GM12878 (cell line): ENCODE results near the gene RIN1. TPM values are rescaled to one million over a fixed set of nuclear protein-coding genes. Genes with fewer than 3 reads are reported as not detected.

Experiments
- ATAC-seq: fragments of 200-7000 bp; cut with Tn5 transposase; 3 replicates; pipeline ENCODE4 v1.9.1; 2020; ENCODE audit warnings: mild to moderate bottlenecking, moderate library complexity
- BruUV-seq: library from RNA; stranded (reverse); fragments of 400-500 nt; replicated peaks from 2 replicates; lab custom pipeline; 2021; lab: Mats Ljungman, UMichigan
- CTCF ChIA-PET: fragments of 300-600 bp; sonication (Branson Sonifier 250); formaldehyde crosslinking; extraction: SDS; loops from one replicate; lab custom pipeline; 2021; ENCODE audit warnings: inconsistent platforms; lab: Yijun Ruan, JAX
- POLR2A ChIA-PET: fragments of 350-600 bp; formaldehyde crosslinking; extraction: SDS; loops from one replicate; lab custom pipeline; 2021; ENCODE audit warnings: inconsistent platforms; lab: Charles Lee
- RAD21 ChIA-PET: fragments of 300-600 bp; sonication (Branson Sonifier 250); formaldehyde crosslinking; loops from one replicate; lab custom pipeline; 2023; ENCODE audit warnings: antibody characterized with exemption; ENCODE audit not compliant: unreplicated experiment; lab: Charles Lee
- SMC1A ChIA-PET: fragments of 300-600 bp; sonication (Branson Sonifier 250); formaldehyde crosslinking; loops from one replicate; lab custom pipeline; 2023; ENCODE audit not compliant: unreplicated experiment, uncharacterized antibody; lab: Charles Lee
- DNase-seq: peaks from one replicate; pipeline ENCODE4 v3.0.0-alpha.2; 2011; ENCODE audit warnings: low read depth, low spot score
- FAIRE-seq: peaks from 3 replicates; lab custom pipeline; 2011; peaks lifted over from hg19 to GRCh38; lab: Jason Lieb, UNC
- H2AFZ ChIP-seq: 2 replicates; pipeline ENCODE4 v1.6.0; 2011; ENCODE audit warnings: low read depth, low read length, control low read depth; ENCODE audit not compliant: control insufficient read depth
- H3K27ac ChIP-seq: 2 replicates; pipeline ENCODE4 v1.5.1; 2011; ENCODE audit warnings: control low read depth; ENCODE audit not compliant: control insufficient read depth, insufficient read depth
- H3K27me3 ChIP-seq, 2 experiments: replicated peaks in 1 of 2; 2 replicates each; pipeline versions ENCODE4 v1.6.0 to v1.6.1; 2011; ENCODE audit warnings: low read length in 1 of 2; ENCODE audit not compliant: control insufficient read depth in 2 of 2, insufficient read depth in 2 of 2
- H3K36me3 ChIP-seq, 2 experiments: 2 replicates each; pipeline ENCODE4 v1.5.1; 2011; ENCODE audit warnings: low read length in 1 of 2; ENCODE audit not compliant: control insufficient read depth in 2 of 2, insufficient read depth in 2 of 2
- H3K4me1 ChIP-seq: 2 replicates; pipeline ENCODE4 v1.6.1; 2011; ENCODE audit warnings: mild to moderate bottlenecking, low read length, moderate library complexity, mixed read lengths; ENCODE audit not compliant: control insufficient read depth, insufficient read depth
- H3K4me2 ChIP-seq: 2 replicates; pipeline ENCODE4 v1.6.0; 2011; ENCODE audit warnings: control low read depth; ENCODE audit not compliant: control insufficient read depth, insufficient read depth
- H3K4me3 ChIP-seq: fragments of 200-600 bp; sonication (generic); 2 replicates; pipeline ENCODE4 v1.5.1; 2016
- H3K79me2 ChIP-seq: 2 replicates; pipeline ENCODE4 v1.6.0; 2011; ENCODE audit warnings: low read length; ENCODE audit not compliant: control insufficient read depth, insufficient read depth
- H3K9ac ChIP-seq: 2 replicates; pipeline ENCODE4 v1.8.0; 2011; ENCODE audit warnings: low read length, control low read depth, mixed read lengths; ENCODE audit not compliant: control insufficient read depth, insufficient read depth
- H3K9me3 ChIP-seq: replicated peaks from 3 replicates; pipeline ENCODE4 v1.5.1; 2011; ENCODE audit warnings: mild to moderate bottlenecking, low read length; ENCODE audit not compliant: control insufficient read depth, insufficient read depth
- H4K20me1 ChIP-seq: 2 replicates; pipeline ENCODE4 v1.6.0; 2011; ENCODE audit not compliant: control insufficient read depth, insufficient read depth
- CHD4 ChIP-seq: fragments of 200-600 bp; sonication (generic); IDR thresholded peaks from 2 replicates; pipeline ENCODE4 v1.6.1; 2016; ENCODE audit warnings: mild to moderate bottlenecking
- EZH2 ChIP-seq: IDR thresholded peaks from 2 replicates; pipeline ENCODE4 v1.6.1; 2012; ENCODE audit warnings: low read depth, mild to moderate bottlenecking, control low read depth, inconsistent platforms, low read length, borderline replicate concordance; ENCODE audit not compliant: control insufficient read depth
- IKZF1 ChIP-seq: fragments of 450-650 bp; conservative IDR thresholded peaks from 2 replicates; pipeline ENCODE4 v1.6.1; 2017; ENCODE audit warnings: antibody characterized with exemption, mild to moderate bottlenecking
- LARP7 ChIP-seq: fragments of 450-650 bp; IDR thresholded peaks from 2 replicates; pipeline ENCODE4 v1.6.1; 2017; ENCODE audit warnings: mild to moderate bottlenecking
- MYC ChIP-seq: IDR thresholded peaks from 2 replicates; pipeline ENCODE4 v1.6.1; 2011; ENCODE audit warnings: mild to moderate bottlenecking, low read length, moderate library complexity, inconsistent platforms; ENCODE audit not compliant: insufficient read depth, insufficient replicate concordance, insufficient read length, severe bottlenecking
- RCOR1 ChIP-seq: conservative IDR thresholded peaks from 2 replicates; pipeline ENCODE4 v1.6.1; 2012; ENCODE audit warnings: low read depth, low read length, improper control_type of control experiment
- RFX5 ChIP-seq: IDR thresholded peaks from 2 replicates; pipeline ENCODE4 v1.6.1; 2011; ENCODE audit warnings: low read depth, low read length, improper control_type of control experiment
- STAT3 ChIP-seq: IDR thresholded peaks from 2 replicates; pipeline ENCODE4 v1.6.1; 2011; ENCODE audit warnings: low read depth, low read length, improper control_type of control experiment
- SUZ12 ChIP-seq: fragments of 200-600 bp; sonication (generic); IDR thresholded peaks from one replicate; pipeline ENCODE4 v1.6.1; 2018; ENCODE audit warnings: antibody characterized with exemption, mild to moderate bottlenecking; ENCODE audit not compliant: unreplicated experiment
- TCF12 ChIP-seq: IDR thresholded peaks from 2 replicates; pipeline ENCODE4 v1.6.1; 2011; ENCODE audit warnings: low read depth, mild to moderate bottlenecking, low read length
- YY1 ChIP-seq: IDR thresholded peaks from 2 replicates; pipeline ENCODE4 v1.6.1; 2011; ENCODE audit warnings: low read depth, mild to moderate bottlenecking, low read length
- ZNF687 ChIP-seq: fragments of 450-650 bp; IDR thresholded peaks from 2 replicates; pipeline ENCODE4 v1.6.1; 2017; ENCODE audit warnings: mild to moderate bottlenecking, moderate library complexity
- WGBS: methylation state at CpG from one replicate; pipeline ENCODE4 v1.1.6; 2016; ENCODE audit warnings: low lambda C conversion rate; ENCODE audit not compliant: insufficient replicate concordance, insufficient coverage; ENCODE audit errors: missing lambda C conversion rate; 5-methylcytosine and 5-hydroxymethylcytosine counted together
- in situ Hi-C: fragments of 300-500 bp; cut with MboI; formaldehyde crosslinking; loops from 9 replicates; pipeline ENCODE4 v1.14.3; 2018; ENCODE audit warnings: mixed read lengths
- intact Hi-C: fragments of 100-400 bp; cut with micrococcal nuclease; formaldehyde crosslinking; loops from one replicate; pipeline ENCODE4 v1.14.2; 2022; ENCODE audit not compliant: unreplicated experiment
- polyA plus RNA-seq, 11 experiments: library from polyadenylated mRNA; depleted of rRNA in 4 of 11; unstranded in 6 of 11; stranded (reverse) in 5 of 11; fragments of >200 nt; fragmentation: Nextera tagmentation in 4 of 11; fragmentation: Illumina TruSeq in 1 of 11; extraction: Ambion mirVana in 4 of 11; extraction: Trizol in 1 of 11; gene quantifications; 1 replicate in 1 of 11; 2 replicates in 10 of 11; pipeline versions ENCODE4 v1.2.1 to v1.2.3, GENCODE V29; 2011 to 2016; ENCODE audit warnings: inconsistent platforms in 2 of 11, missing spikeins in 2 of 11, low read depth in 1 of 11
- total RNA-seq, 4 experiments: library from RNA; depleted of rRNA in 3 of 4; stranded (reverse); fragments of >200 nt in 3 of 4; fragmentation: Illumina TruSeq in 1 of 4; extraction: Trizol in 1 of 4; gene quantifications; 2 replicates each; pipeline versions ENCODE4 v1.2.1 to v1.2.3, GENCODE V29; 2013 to 2021

RIN1 gene
- total and polyA plus RNA-seq, 10 of the 15 experiments (the other 5 are each of a cell fraction or from before 2014, with no cell fraction given) = 0.04 to 0.69 (median 0.22) TPM; not detected in 1

GRCh38 chr11:66291706-66292542 lies 44.3 kb downstream of the RIN1 start, which contains the start of gene TMEM151A:
Gene TMEM151A (plus strand): TSS chr11:66291894. CDS start chr11:66292014, 120 bp downstream.
- no peaks in the 10 kb centered on the region for H3K36me3 ChIP-seq
- BruUV-seq = no TSS peak
- in situ Hi-C loops (no loop called here), intact Hi-C loops (no loop called here)
- H4K20me1 ChIP-seq = no peaks in the 10 kb centered on the region
- no peak within 1 kb of the TSS for H2AFZ ChIP-seq
- no peak within 1 kb of the TSS for H3K9ac ChIP-seq
- no peak for FAIRE-seq
- H3K4me1 ChIP-seq = peaks cover 15% of the 10 kb centered on the region
- no peak within 1 kb of the TSS for H3K27ac ChIP-seq
- H3K4me3 ChIP-seq = no peak within 1 kb of the TSS
- RAD21 ChIA-PET = interaction anchor here (1.2 kb wide), 1 partner anchor 21 kb away, joined by 5 read pairs; no protein-coding TSS in a partner anchor
- TF ChIP-seq YY1 = no peak
- TF ChIP-seq TCF12 = no peak
- SMC1A ChIA-PET = interaction anchor here (2.5 kb wide), 1 partner anchor 20 kb away, joined by 10 read pairs; no protein-coding TSS in a partner anchor
- H3K79me2 ChIP-seq = peaks cover 12% of the 10 kb centered on the region
- peaks cover 2 to 7% of the 10 kb centered on the region in 2 experiments; a peak in 2 of 4 replicates for H3K27me3 ChIP-seq
- WGBS = 17% methylated on average over 55 of the region's 95 CpGs
- POLR2A ChIA-PET = no interaction called here
- ATAC-seq = no peak
- H3K9me3 ChIP-seq = no peaks in the 10 kb centered on the region
- CTCF ChIA-PET = interaction anchor here (0.9 kb wide), 1 partner anchor 75 kb away, joined by 3 read pairs; no protein-coding TSS in a partner anchor
- DNase-seq = no peak
- H3K4me2 ChIP-seq = no peak within 1 kb of the TSS

GRCh38 chr11:66291303-66291705 lies 44.9 kb downstream of the RIN1 start:
- FAIRE-seq (no peak), DNase-seq (no peak), ATAC-seq (no peak)
- Histone ChIP-seq H3K79me2 (peaks cover 12% of the 10 kb centered on the region), H3K4me1 (peaks cover 15% of the 10 kb centered on the region), H3K9me3 (no peaks in the 10 kb centered on the region), H3K4me2 (no peak overlapping the region), H2AFZ (no peak overlapping the region), H3K27ac (no peak overlapping the region), H3K27me3 (peaks cover 2 to 7% of the 10 kb centered on the region in 2 experiments; a peak in 2 of 4 replicates), H4K20me1 (no peaks in the 10 kb centered on the region), H3K36me3 (no peaks in the 10 kb centered on the region), H3K4me3 (no peak overlapping the region), H3K9ac (no peak overlapping the region)
- in situ Hi-C loops (no loop called here), intact Hi-C loops (no loop called here)
- WGBS = 17% methylated on average over 9 of the region's 16 CpGs
- no TSS peak for BruUV-seq
- CTCF ChIA-PET = interaction anchor here (0.9 kb wide), 1 partner anchor 76 kb away, joined by 3 read pairs; no protein-coding TSS in a partner anchor
- RAD21 ChIA-PET = interaction anchor here (1.1 to 1.2 kb wide), 2 partner anchors 20 to 21 kb away, joined by 3 to 5 read pairs; no protein-coding TSS in a partner anchor
- SMC1A ChIA-PET = interaction anchor here (2.5 kb wide), 1 partner anchor 21 kb away, joined by 10 read pairs; no protein-coding TSS in a partner anchor
- POLR2A ChIA-PET = no interaction called here
- TF ChIP-seq RCOR1 = no peak
- no peak for TF ChIP-seq RFX5
- TF ChIP-seq MYC = no peak
- TF ChIP-seq ZNF687 = no peak
- no peak for TF ChIP-seq EZH2
- TF ChIP-seq CHD4 = no peak
- TF ChIP-seq IKZF1 = no peak
- no peak for TF ChIP-seq STAT3
- TF ChIP-seq LARP7 = no peak
- no peak for TF ChIP-seq SUZ12
